ENCODE results near the gene PRKAR1A. TPM values are rescaled to one million over a fixed set of nuclear protein-coding genes. Genes with fewer than 3 reads are reported as not detected.

PRKAR1A gene
- total and polyA plus RNA-seq, 2 experiments from 2014 or later: 301 to 473 TPM

DNA sequence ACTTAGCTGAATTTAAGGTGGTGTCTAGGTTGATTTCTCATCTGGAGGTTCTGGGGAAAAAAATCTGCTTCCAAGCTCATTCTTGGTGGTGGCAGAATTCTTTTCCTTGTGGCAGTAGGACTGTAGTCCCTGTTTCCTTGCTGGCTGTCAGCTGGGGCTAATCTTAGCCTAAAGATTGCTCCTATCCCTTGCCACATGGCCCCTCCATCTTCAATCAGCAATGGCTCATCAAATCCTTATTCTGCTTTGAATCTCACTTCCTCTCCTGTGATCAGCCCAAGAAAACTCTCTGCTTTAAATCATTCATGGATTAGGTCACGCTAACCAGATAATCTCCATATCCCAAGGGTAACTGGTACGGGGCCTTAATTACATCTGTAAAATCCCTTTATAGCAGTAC is 82.3 kb downstream of the PRKAR1A start:
- peaks cover 14% of the 10 kb centered on the region for H3K4me1 ChIP-seq (ENCODE audit: low read depth)
- H3K27ac ChIP-seq: no peak overlapping the region
- no peak overlapping the region for H3K4me3 ChIP-seq
- no peaks in the 10 kb centered on the region for H3K27me3 ChIP-seq
- DNase-seq (ENCODE audit: low read depth in 1 of 2, low spot score in 1 of 2): no peak
- no peaks in the 10 kb centered on the region for H3K36me3 ChIP-seq
- TF ChIP-seq CTCF (IDR thresholded peaks at IDR 0.05; ENCODE audit: low read depth, low read length): no peak
- H3K9me3 ChIP-seq (ENCODE audit: low read depth): no peaks in the 10 kb centered on the region

DNA sequence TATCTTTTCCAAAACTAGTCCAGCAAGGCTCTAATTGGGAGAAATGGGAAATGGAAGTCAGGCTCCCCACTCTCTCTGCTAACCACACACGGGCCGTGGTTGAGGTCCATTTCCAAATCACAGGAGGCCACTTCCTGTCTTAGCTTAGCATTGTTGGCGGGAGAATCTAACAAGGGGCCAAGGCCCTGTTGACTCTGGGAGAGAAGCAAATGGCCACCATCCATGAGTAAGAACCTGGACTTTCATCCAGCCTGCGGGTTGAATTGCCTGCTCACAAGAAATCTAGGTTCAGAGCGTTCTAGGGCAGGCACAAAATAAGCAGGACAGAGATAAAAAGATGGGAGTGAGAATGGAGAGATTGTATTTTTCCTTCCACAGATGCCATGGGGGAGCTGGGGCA is 83.3 kb downstream of the PRKAR1A start:
- no peaks in the 10 kb centered on the region for H3K9me3 ChIP-seq (ENCODE audit: low read depth)
- no peaks in the 10 kb centered on the region for H3K36me3 ChIP-seq
- peaks cover 14% of the 10 kb centered on the region for H3K4me1 ChIP-seq (ENCODE audit: low read depth)
- no peak for TF ChIP-seq CTCF (IDR thresholded peaks at IDR 0.05; ENCODE audit: low read depth, low read length)
- DNase-seq (ENCODE audit: low read depth in 1 of 2, low spot score in 1 of 2): peak in 1 of 2 donors; percentile 70
- no peaks in the 10 kb centered on the region for H3K27me3 ChIP-seq
- no peak overlapping the region for H3K27ac ChIP-seq
- no peak overlapping the region for H3K4me3 ChIP-seq

GRCh38 chr17:68595986-68596385 is 83.8 kb downstream of the PRKAR1A start:
- no peaks in the 10 kb centered on the region for H3K9me3 ChIP-seq (ENCODE audit: low read depth)
- no peak overlapping the region for H3K27ac ChIP-seq
- peaks cover 14% of the 10 kb centered on the region for H3K4me1 ChIP-seq (ENCODE audit: low read depth)
- no peak for DNase-seq (ENCODE audit: low read depth in 1 of 2, low spot score in 1 of 2)
- TF ChIP-seq CTCF (IDR thresholded peaks at IDR 0.05; ENCODE audit: low read depth, low read length): no peak
- no peak overlapping the region for H3K4me3 ChIP-seq
- H3K36me3 ChIP-seq: no peaks in the 10 kb centered on the region
- no peaks in the 10 kb centered on the region for H3K27me3 ChIP-seq

DNA sequence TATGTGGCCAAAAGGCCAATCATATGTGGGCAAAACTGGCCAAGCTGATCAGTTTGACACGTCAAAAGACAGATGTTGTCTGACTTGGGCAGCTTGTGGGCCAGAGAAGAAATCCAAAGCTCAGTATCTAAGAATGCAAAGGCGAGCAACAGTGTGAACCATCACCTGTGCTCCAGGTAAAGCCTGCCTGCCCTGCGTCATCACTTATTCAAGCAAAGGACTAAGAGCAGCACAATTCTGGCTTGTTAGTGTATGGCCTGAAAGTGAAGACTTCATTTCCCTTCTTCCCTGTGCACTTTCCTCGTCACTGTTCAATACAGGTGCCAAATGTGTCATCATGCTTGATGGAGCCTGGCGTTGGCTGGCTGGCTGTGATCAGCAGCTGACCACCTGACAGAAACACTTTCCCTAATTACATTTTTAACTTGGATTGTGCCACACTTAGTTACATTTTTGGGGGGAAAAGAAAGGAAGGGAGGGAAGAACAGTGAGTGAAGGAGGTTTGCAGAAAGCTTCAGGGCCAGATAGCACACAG is 84.2 kb downstream of the PRKAR1A start:
- no peaks in the 10 kb centered on the region for H3K27me3 ChIP-seq
- no peaks in the 10 kb centered on the region for H3K36me3 ChIP-seq
- H3K9me3 ChIP-seq (ENCODE audit: low read depth): no peaks in the 10 kb centered on the region
- peaks cover 14% of the 10 kb centered on the region for H3K4me1 ChIP-seq (ENCODE audit: low read depth)
- no peak overlapping the region for H3K4me3 ChIP-seq
- no peak overlapping the region for H3K27ac ChIP-seq
- TF ChIP-seq CTCF (IDR thresholded peaks at IDR 0.05; ENCODE audit: low read depth, low read length): no peak
- DNase-seq (ENCODE audit: low read depth in 1 of 2, low spot score in 1 of 2): no peak

DNA sequence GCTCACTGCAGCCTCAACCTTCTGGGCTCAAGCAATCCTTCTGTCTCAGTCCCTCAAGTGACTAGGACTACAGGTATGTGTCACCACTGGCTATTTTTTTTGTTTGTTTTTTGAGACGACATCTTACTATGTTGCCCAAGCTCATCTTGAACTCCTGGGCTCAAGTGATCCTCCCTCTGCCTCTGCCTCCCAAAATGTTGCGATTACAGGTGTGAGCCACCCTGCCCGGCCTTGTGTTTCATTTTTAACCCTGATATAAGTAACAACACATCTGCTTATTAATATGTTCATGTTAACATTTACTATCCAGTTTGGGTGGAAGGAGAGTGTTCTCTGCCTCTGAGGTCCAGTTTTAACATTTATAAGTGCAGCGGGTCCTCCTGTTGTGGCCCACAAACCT is 85.8 kb downstream of the PRKAR1A start:
- Histone ChIP-seq H3K9me3 (ENCODE audit: low read depth) (no peaks in the 10 kb centered on the region), H3K4me3 (no peak overlapping the region), H3K27ac (no peak overlapping the region), H3K27me3 (no peaks in the 10 kb centered on the region), H3K4me1 (ENCODE audit: low read depth) (peaks cover 14% of the 10 kb centered on the region), H3K36me3 (no peaks in the 10 kb centered on the region)
- no peak for DNase-seq (ENCODE audit: low read depth in 1 of 2, low spot score in 1 of 2)
- TF ChIP-seq CTCF (IDR thresholded peaks at IDR 0.05; ENCODE audit: low read depth, low read length): no peak

DNA sequence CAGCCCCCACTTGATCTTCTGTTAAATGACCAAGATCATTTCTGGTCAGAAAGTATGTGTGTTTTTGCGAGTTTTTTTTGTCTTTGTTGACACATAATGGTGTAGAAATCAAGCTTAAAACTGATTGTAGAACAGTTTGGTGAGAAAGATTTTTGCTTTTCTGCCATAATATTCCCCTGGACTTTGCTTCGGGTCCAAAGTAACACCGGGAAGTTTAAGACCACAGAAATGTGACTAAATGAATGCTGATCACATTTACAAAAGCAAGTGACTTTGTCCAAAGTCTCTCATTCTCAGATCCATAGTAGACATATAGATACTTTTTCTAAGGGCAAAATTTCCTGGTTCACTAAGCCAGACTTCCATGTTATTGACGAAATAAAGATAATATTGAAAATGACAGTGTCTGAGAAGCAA is 86.3 kb downstream of the PRKAR1A start:
- no peaks in the 10 kb centered on the region for H3K27me3 ChIP-seq
- H3K27ac ChIP-seq: no peak overlapping the region
- H3K9me3 ChIP-seq (ENCODE audit: low read depth): no peaks in the 10 kb centered on the region
- H3K36me3 ChIP-seq: no peaks in the 10 kb centered on the region
- no peak overlapping the region for H3K4me3 ChIP-seq
- no peak for DNase-seq (ENCODE audit: low read depth in 1 of 2, low spot score in 1 of 2)
- H3K4me1 ChIP-seq (ENCODE audit: low read depth): peaks cover 14% of the 10 kb centered on the region
- no peak for TF ChIP-seq CTCF (IDR thresholded peaks at IDR 0.05; ENCODE audit: low read depth, low read length)

Data from cardiac muscle cell (in vitro differentiated cells and primary cell).